CD1c-positive myeloid dendritic cell (primary cell): ENCODE measurements around the gene PAPOLA.

Source experiments
- DNase-seq: peaks from one replicate; pipeline ENCODE4 v3.0.0-alpha.2; 2016; ENCODE audit errors: extremely low spot score

The PAPOLA gene

GRCh38 chr14:96565811-96566210 is 63.6 kb downstream of the PAPOLA start:
- no peak for DNase-seq

GRCh38 chr14:96567289-96567899 is 65.2 kb downstream of the PAPOLA start:
- DNase-seq: peak; percentile 29

- no peak for DNase-seq
Measured at GRCh38 chr14:96568621-96569020, 66.4 kb downstream of the PAPOLA start.

- DNase-seq: no peak
Measured at GRCh38 chr14:96571311-96571710, 69.1 kb downstream of the PAPOLA start.

GRCh38 chr14:96573473-96574100 is 71.4 kb downstream of the PAPOLA start:
- no peak for DNase-seq

DNA sequence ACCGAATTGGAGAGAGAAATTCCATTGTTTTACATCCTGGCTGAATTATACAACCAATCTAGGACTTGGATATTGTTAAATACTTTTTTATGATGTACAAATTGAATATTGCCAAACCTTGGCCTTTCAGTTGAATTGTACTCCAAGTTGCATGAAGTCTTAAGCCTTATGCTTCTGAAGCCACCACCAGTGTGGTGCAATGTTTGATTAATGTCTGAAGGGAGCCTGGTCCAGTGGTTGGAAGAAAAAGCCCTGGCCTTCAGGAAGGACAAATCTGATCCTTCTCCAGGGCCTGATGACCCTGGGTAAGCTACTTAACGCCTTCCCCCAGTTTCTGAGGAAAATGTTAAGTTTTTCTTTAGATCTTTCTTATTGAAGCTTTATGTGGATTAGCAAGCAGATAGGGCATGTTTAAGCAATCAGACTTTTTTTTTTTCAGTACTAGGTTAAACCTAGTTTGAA is 72.0 kb downstream of the PAPOLA start:
- DNase-seq: no peak

- DNase-seq: no peak
Measured at GRCh38 chr14:96574633-96575632, 72.8 kb downstream of the PAPOLA start.

DNA sequence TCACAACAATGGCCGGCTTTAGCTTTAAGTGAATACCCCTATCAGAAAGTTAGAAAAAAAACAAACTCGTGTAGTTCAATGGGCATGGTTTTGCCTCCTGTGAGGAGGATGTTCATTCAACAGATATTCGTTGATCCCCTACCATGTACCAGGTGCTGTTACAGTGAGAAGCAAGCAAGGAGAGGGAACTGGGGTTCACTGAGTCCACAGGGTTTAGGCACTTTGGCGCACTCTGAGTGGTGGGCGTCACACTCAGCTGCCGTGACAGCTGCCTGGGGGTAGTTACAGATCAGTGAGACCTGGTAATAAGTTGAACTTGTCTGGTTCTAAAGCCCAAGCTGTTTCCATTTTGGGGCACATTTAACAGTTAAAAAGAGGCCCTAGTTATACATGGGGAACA is 74.2 kb downstream of the PAPOLA start:
- DNase-seq: no peak

DNA sequence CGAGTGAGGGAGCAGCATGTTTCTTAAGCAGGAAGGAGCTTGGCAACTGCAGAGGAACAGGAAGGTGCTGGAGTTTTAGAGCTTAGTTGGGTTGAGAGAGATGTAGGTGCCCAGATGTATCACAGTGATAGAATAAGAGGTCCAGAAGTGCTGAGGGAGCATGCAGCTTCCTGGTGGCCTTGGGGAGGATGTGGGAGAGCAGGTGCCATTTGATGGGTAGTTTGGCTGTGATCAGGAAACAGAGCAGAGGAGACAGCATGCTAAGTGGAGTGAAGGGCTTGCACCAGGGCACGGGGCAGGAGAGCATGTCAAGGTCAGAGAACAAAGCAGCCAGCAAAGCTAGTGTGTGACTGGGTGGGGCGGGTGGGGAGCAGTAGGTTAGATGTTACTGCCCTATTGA is 74.8 kb downstream of the PAPOLA start:
- DNase-seq: no peak

GRCh38 chr14:96578619-96579018 is 76.4 kb downstream of the PAPOLA start:
- DNase-seq: no peak

DNA sequence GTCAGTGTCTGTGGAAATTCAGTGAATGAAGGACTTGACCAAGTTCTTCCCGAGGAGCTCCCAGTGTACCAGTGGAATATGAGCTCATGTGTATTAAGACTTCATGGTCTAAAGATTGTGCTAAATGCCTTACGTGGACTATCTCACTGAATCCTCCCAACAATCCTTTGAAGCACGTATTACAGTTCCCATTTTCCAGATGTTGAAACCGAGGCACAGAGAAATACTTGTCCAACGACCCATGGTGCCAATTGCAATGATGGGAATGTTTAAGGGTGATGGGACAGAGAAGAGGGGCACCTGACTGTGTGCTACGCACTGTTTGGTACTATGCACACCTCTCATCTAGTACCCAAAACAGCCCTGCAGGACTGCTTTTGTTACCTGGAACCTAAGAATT is 77.2 kb downstream of the PAPOLA start:
- DNase-seq: no peak

GRCh38 chr14:96579855-96580254 is 77.7 kb downstream of the PAPOLA start:
- no peak for DNase-seq

DNA sequence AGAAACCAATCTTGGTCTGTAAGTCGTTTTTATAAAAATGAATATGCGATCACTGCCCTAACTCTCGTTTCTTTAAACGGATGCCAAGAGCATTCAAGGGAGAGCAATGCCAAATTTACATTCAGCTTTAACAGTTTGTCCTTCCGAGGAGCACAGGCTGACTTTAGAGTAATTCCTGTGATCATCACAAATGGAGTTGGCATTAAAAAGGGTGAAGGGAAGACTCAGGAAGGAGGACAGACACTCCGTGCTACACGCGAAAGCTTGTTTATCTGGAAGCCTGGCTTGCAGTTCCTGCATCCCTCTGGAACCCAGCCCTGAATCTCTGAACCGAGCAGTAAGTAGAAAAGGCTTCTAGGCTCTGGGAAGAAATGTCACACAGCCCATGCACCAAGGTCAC is 78.4 kb downstream of the PAPOLA start:
- no peak for DNase-seq

- no peak for DNase-seq
Measured at GRCh38 chr14:96581026-96581425, 78.8 kb downstream of the PAPOLA start.

GRCh38 chr14:96581902-96582301 is 79.7 kb downstream of the PAPOLA start:
- no peak for DNase-seq

DNA sequence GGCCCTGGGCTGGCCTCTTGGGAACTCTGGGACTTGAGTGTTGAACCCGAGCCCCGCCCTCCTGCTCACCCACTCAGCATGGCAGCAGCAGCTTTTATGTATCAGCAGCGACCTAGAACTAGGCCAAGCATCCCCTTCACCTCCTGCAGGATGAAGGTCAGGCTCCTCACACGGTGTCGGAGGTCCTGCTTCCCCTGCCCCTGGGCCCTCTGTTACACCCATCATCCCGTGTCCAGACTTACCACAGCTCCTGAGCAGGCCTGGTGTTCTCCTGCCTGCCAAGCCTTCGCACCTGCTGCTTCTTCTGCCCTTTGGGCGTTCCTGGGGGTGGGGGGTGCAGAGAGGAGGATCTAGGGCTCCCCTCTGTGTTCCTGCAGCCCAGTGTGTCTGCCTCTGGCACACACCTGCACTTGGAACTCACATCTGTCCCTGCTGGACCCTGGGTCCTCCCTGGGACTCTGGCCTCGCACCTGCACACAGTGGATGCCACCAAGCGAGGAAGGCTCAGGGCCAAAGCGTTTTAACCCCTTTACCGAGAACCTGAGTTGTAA is 80.3 kb downstream of the PAPOLA start:
- no peak for DNase-seq

DNA sequence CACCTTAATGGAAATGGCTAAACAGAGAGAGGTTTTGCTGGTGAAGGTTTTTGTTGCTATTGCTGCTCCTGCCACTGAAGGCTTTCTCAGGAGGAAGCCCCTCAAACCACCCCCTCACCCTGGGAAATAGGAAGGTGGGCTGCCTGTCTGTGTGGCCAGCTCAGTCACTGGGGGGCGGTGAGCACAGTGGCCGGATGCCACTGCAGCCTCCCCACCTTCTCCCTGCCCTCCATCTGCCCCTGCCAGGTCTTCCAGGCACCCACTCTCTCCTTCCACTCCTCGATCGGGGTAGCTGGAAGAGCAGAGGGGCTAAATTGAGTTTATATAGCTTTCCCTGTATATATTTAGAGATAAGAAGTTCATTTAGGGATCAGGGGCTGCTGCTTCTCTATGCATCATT is 80.8 kb downstream of the PAPOLA start:
- no peak for DNase-seq

- no peak for DNase-seq
Measured at GRCh38 chr14:96583569-96584041, 81.4 kb downstream of the PAPOLA start.

- no peak for DNase-seq
Measured at GRCh38 chr14:96584199-96584906, 82.2 kb downstream of the PAPOLA start.

DNA sequence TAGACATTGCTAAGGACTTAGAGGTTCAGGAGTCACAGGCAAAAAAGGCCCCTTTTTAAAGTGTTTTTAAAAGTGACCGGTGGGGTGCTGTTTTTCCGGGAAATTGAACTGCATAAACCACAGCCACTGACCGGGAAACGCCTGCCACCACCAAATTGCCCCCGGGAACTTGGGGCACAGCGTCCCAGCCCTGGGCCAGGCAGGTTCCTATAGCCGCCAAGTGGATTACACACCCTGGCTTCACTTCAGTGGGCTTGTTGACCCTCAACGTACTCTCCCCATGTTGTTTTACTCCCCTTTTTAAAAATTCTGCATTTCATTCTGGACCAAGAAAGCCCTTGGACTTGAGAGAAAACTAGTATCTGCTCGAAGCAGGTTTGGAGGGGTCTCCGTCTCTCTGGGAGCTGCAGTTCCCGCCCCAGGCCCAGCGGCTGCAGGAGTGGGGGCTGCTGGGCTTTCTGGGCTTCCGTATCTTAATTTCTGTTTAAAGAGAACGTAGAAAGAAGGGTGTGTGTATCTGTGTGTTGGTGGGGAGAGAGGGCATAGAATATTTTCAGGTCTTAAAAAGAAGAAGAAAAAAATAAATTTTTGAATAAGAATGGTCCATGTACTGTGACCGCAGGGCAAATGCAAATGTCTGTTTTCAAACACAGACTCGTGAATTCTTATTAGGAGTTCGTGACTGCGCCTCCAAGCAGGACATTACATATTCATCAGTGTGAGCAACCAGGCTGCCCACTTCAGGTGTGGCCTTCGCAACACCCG is 82.9 kb downstream of the PAPOLA start:
- DNase-seq: no peak

DNA sequence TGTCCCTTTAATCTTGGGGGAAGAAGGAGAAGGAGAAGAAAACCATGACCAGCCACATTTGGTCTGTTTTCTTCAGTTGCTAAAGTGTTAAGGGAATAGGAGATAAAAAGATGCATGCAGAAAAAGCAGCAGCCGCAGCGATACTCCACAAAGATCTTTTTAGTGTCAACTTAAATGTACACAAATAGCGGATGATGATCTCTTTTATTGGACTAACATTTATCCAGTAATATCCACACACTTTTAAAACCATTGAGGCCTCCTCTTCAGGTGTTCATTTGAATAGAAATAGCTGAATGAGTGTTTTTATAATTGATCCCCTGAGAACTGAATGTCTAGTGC is 83.5 kb downstream of the PAPOLA start:
- no peak for DNase-seq
